ENCODE results near the gene HSPA1A.

- TF ChIP-seq CTCF (IDR thresholded peaks at IDR 0.05) (no peak), POLR2A (IDR thresholded peaks at IDR 0.05) (no peak)
These were observed 37.7 kb upstream of the HSPA1A start for GRCh38 chr6:31777667-31778050.

All from prostate gland (tissue), 2 donors.